ENCODE measurements around the gene ABHD1.
"Not testable (repeated sequence)": the region's sequence is repeated elsewhere in the genome, so short reads cannot be mapped to it uniquely, and the experiment has no call there.

The ABHD1 gene

GRCh38 chr2:27175330-27175729 is 51.7 kb downstream of the ABHD1 start:
- DNase-seq = no peak

- not testable (repeated sequence) for DNase-seq
Observed at GRCh38 chr2:27175781-27176180, 52.2 kb downstream of the ABHD1 start.

GRCh38 chr2:27177441-27178351 is 54.1 kb downstream of the ABHD1 start:
- DNase-seq = no peak

GRCh38 chr2:27178469-27178868 is 54.9 kb downstream of the ABHD1 start:
- DNase-seq = no peak

- no peak for DNase-seq
Observed at GRCh38 chr2:27179344-27180000, 55.9 kb downstream of the ABHD1 start.
